HCT116 (cell line): ENCODE measurements around the gene SPATA1. TPM values are rescaled to one million over a fixed set of nuclear protein-coding genes. Genes with fewer than 3 reads are reported as not detected.

Source experiments
- ATAC-seq: fragments of 200-7000 bp; cut with Tn5 transposase; 2 replicates; pipeline ENCODE4 v1.9.1; 2020; ENCODE audit warnings: mild to moderate bottlenecking, moderate library complexity
- BruUV-seq: library from RNA; stranded (reverse); fragments of 400-500 nt; replicated peaks from 2 replicates; lab custom pipeline; 2021; lab: Mats Ljungman, UMichigan
- CTCF ChIA-PET: fragments of 300-600 bp; sonication (Branson Sonifier 250); formaldehyde crosslinking; loops from one replicate; lab custom pipeline; 2021; ENCODE audit warnings: antibody characterized with exemption; lab: Charles Lee
- POLR2A ChIA-PET: fragments of 300-600, 350-600 bp; sonication (Branson Sonifier 250); formaldehyde crosslinking; loops from one replicate; lab custom pipeline; 2021; ENCODE audit warnings: antibody characterized with exemption; lab: Charles Lee
- RAD21 ChIA-PET, 2 experiments: fragments of 300-600 bp; sonication (Branson Sonifier 250); formaldehyde crosslinking; loops; one replicate each; lab custom pipeline; 2023; ENCODE audit warnings: low total read pairs in 2 of 2; ENCODE audit not compliant: uncharacterized antibody in 2 of 2, unreplicated experiment in 2 of 2, low non-redundant PET in 1 of 2; lab: Charles Lee
- DNase-seq: peaks from one replicate; pipeline ENCODE4 v3.0.0-alpha.2; 2010; ENCODE audit warnings: low read depth, low spot score
- H2AFZ ChIP-seq: fragments of 200-600 bp; shearing (Covaris generic), sonication (generic); 2 replicates; pipeline ENCODE4 v1.6.1; 2017; ENCODE audit warnings: low read depth, mixed run types, mixed read lengths, antibody characterized with exemption, low read length; ENCODE audit not compliant: poor library complexity, severe bottlenecking
- H3K27ac ChIP-seq: 2 replicates; pipeline ENCODE4 v1.5.1; 2012; ENCODE audit warnings: low read depth, low read length
- H3K27me3 ChIP-seq: fragments of 200-600 bp; sonication (generic); 2 replicates; pipeline ENCODE4 v1.6.1; 2016; ENCODE audit warnings: mixed run types, low read length, mixed read lengths; ENCODE audit not compliant: insufficient read depth
- H3K36me3 ChIP-seq, 2 experiments: fragments of 200-500 bp in 1 of 2; fragments of 200-600 bp in 1 of 2; sonication (Bioruptor generic) in 1 of 2; sonication (generic) in 1 of 2; 2 replicates each; pipeline versions ENCODE4 v1.5.1 to v1.6.1; 2014 to 2016; ENCODE audit warnings: low read length in 2 of 2, inconsistent platforms in 1 of 2, mixed read lengths in 1 of 2, mixed run types in 1 of 2; ENCODE audit not compliant: insufficient read depth in 2 of 2, control insufficient read depth in 1 of 2
- H3K4me1 ChIP-seq, 2 experiments: fragments of 200-600 bp in 1 of 2; sonication (generic) in 1 of 2; 2 replicates each; pipeline versions ENCODE4 v1.5.1 to v1.6.1; 2012 to 2017; ENCODE audit warnings: low read length in 2 of 2, inconsistent platforms in 1 of 2, mild to moderate bottlenecking in 1 of 2, mixed read lengths in 1 of 2, mixed run types in 1 of 2, moderate library complexity in 1 of 2; ENCODE audit not compliant: insufficient read depth in 2 of 2, control insufficient read depth in 1 of 2
- H3K4me2 ChIP-seq: fragments of 200-600 bp; sonication (generic); 2 replicates; pipeline ENCODE4 v1.6.1; 2017; ENCODE audit warnings: mixed run types, low read length, mixed read lengths
- H3K4me3 ChIP-seq, 2 experiments: fragments of 200-600 bp in 1 of 2; sonication (generic) in 1 of 2; replicated peaks in 1 of 2; 2 replicates each; pipeline ENCODE4 v1.5.1; 2011 to 2016; ENCODE audit warnings: low read length in 2 of 2, control low read depth in 1 of 2, low read depth in 1 of 2, mild to moderate bottlenecking in 1 of 2, mixed read lengths in 1 of 2, mixed run types in 1 of 2
- H3K79me2 ChIP-seq: fragments of 200-600 bp; sonication (generic); 2 replicates; pipeline ENCODE4 v1.6.1; 2017; ENCODE audit warnings: mild to moderate bottlenecking, mixed run types, low read length, moderate library complexity, mixed read lengths; ENCODE audit not compliant: insufficient read depth
- H3K9ac ChIP-seq: fragments of 200-600 bp; sonication (generic); 2 replicates; pipeline ENCODE4 v1.6.1; 2016; ENCODE audit warnings: low read length, mixed read lengths
- H3K9me2 ChIP-seq: fragments of 200-600 bp; sonication (generic), shearing (Covaris generic); 2 replicates; pipeline ENCODE4 v1.6.1; 2017; ENCODE audit warnings: mixed run types, mild to moderate bottlenecking, moderate library complexity; ENCODE audit not compliant: insufficient read depth
- H3K9me3 ChIP-seq, 2 experiments: fragments of 200-500 bp in 1 of 2; fragments of 200-600 bp in 1 of 2; sonication (Bioruptor generic) in 1 of 2; sonication (generic) in 1 of 2; 2 replicates each; pipeline ENCODE4 v1.6.1; 2014 to 2017; ENCODE audit warnings: low read length in 2 of 2, mixed read lengths in 2 of 2, inconsistent platforms in 1 of 2, low read depth in 1 of 2, mild to moderate bottlenecking in 1 of 2, mixed run types in 1 of 2, moderate library complexity in 1 of 2; ENCODE audit not compliant: control insufficient read depth in 1 of 2, insufficient read depth in 1 of 2
- H4K20me1 ChIP-seq: fragments of 200-600 bp; sonication (generic), shearing (Covaris generic); 2 replicates; pipeline ENCODE4 v1.6.1; 2017; ENCODE audit warnings: mixed run types, mild to moderate bottlenecking, moderate library complexity; ENCODE audit not compliant: insufficient read depth
- CEBPB ChIP-seq: IDR thresholded peaks from 2 replicates; pipeline ENCODE4 v1.6.1; 2012; ENCODE audit warnings: low read depth
- CTCF ChIP-seq, 3 experiments: fragments of 200-600 bp in 1 of 3; sonication (generic) in 1 of 3; IDR thresholded peaks in 2 of 3; conservative IDR thresholded peaks in 1 of 3; 2 replicates each; pipeline ENCODE4 v1.5.1; 2012 to 2017; ENCODE audit warnings: low read depth in 2 of 3, low read length in 2 of 3, antibody characterized with exemption in 1 of 3, borderline replicate concordance in 1 of 3, control low read depth in 1 of 3, mild to moderate bottlenecking in 1 of 3, mixed read lengths in 1 of 3, mixed run types in 1 of 3, moderate library complexity in 1 of 3; ENCODE audit not compliant: insufficient read depth in 1 of 3
- EGR1 ChIP-seq: IDR thresholded peaks from 2 replicates; pipeline ENCODE4 v1.6.1; 2012; ENCODE audit warnings: low read depth
- ELF1 ChIP-seq: IDR thresholded peaks from 2 replicates; pipeline ENCODE4 v1.6.1; 2012; ENCODE audit warnings: low read depth, borderline replicate concordance
- EZH2 ChIP-seq: fragments of 200-600 bp; sonication (generic); IDR thresholded peaks from 2 replicates; pipeline ENCODE4 v1.6.1; 2017; ENCODE audit warnings: antibody characterized with exemption, mixed run types
- EZH2phosphoT487 ChIP-seq: fragments of 200-600 bp; IDR thresholded peaks from 2 replicates; pipeline ENCODE4 v1.6.1; 2018; ENCODE audit warnings: antibody characterized with exemption, borderline replicate concordance
- FOSL1 ChIP-seq: IDR thresholded peaks from 2 replicates; pipeline ENCODE4 v1.6.1; 2012; ENCODE audit warnings: low read depth
- JUND ChIP-seq: IDR thresholded peaks from 2 replicates; pipeline ENCODE4 v1.6.1; 2012
- POLR2A ChIP-seq: IDR thresholded peaks from 2 replicates; pipeline ENCODE4 v1.7.0; 2011; ENCODE audit warnings: borderline replicate concordance; ENCODE audit not compliant: insufficient read depth, insufficient read length; ENCODE audit errors: extremely low read depth
- RAD21 ChIP-seq: IDR thresholded peaks from 2 replicates; pipeline ENCODE4 v1.6.1; 2012; ENCODE audit warnings: low read depth, mild to moderate bottlenecking
- REST ChIP-seq: IDR thresholded peaks from 2 replicates; pipeline ENCODE4 v1.6.1; 2012; ENCODE audit warnings: low read depth
- SIN3A ChIP-seq: IDR thresholded peaks from 2 replicates; pipeline ENCODE4 v1.6.1; 2012; ENCODE audit warnings: low read depth
- YY1 ChIP-seq: IDR thresholded peaks from 2 replicates; pipeline ENCODE4 v1.6.1; 2011; ENCODE audit warnings: low read length, low read depth, moderate library complexity, mild to moderate bottlenecking; ENCODE audit not compliant: insufficient replicate concordance; ENCODE audit errors: extremely low read depth
- ZFX ChIP-seq: fragments of 450-650 bp; IDR thresholded peaks from 2 replicates; pipeline ENCODE4 v1.6.1; 2017
- ZNF274 ChIP-seq: fragments of 200-500 bp; sonication (Bioruptor generic); IDR thresholded peaks from 2 replicates; pipeline ENCODE4 v1.6.1; 2014; ENCODE audit warnings: mild to moderate bottlenecking, low read depth, low read length, inconsistent platforms
- intact Hi-C: fragments of 100-400 bp; cut with micrococcal nuclease; formaldehyde crosslinking; loops from 2 replicates; pipeline ENCODE4 v1.10.0; 2022
- total RNA-seq: library from RNA; stranded (reverse); gene quantifications from one replicate; pipeline ENCODE4 v1.2.1, GENCODE V29; 2021; ENCODE audit not compliant: unreplicated experiment
- TF ChIP-seq, protein P1 (sequence below): IDR thresholded peaks from 2 replicates; pipeline ENCODE4 v1.6.1; 2011; ENCODE audit warnings: mild to moderate bottlenecking, low read length, moderate library complexity; ENCODE audit not compliant: insufficient replicate concordance; ENCODE audit errors: extremely low read depth

Gene SPATA1
- total RNA-seq, 1 experiment from 2014 or later = 3.1 TPM

DNA sequence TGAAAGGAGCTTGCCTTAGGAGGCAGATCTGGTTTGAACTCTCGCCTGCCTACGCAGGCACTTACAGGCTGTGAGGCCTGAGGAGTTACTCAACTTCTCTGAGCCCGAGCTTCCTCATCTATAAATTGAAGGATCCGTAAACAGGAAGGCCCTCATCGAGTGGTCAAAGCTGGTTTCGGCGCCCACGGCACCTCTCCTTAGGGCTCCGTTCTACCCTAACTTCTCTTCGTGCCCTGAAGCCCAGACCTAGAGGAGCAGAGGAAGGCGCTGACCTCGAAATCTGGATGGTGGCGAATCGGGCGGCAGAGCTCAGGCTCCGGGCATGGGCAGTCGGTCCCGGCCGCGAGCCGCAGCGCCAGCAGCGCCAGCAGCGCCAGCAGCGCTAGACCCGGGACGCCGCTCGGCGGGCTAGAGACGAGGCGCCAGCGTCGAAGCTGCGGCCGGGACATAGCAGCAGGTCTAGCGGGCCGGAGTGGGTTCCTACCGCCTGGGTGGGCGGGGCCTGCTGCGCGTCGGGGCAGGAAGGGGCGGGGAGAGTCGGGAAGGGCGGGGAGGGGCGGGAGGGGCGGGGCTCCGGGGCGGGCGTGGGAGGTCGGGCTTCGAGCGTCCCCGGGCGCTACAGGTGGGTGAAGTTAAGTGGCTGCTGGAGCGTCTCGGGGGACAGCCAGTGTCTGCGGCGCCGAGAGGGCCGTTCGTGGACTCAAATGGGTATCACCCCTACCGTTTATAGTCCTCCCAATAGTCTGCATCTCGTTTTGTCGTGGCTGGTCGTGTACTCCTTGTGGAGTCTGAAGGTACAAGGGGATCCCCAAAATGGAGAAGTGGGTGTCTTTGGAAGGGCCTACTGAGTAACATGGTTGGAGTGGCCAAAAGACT is 68.0 kb downstream of the SPATA1 start, which contains the start of gene CTBS (continued):
- no peak for TF ChIP-seq FOSL1
- TF ChIP-seq CEBPB = no peak
- no peak for TF ChIP-seq EZH2phosphoT487
- TF ChIP-seq JUND = peak; percentile 12; the same call in 1 of the 2 replicates

DNA sequence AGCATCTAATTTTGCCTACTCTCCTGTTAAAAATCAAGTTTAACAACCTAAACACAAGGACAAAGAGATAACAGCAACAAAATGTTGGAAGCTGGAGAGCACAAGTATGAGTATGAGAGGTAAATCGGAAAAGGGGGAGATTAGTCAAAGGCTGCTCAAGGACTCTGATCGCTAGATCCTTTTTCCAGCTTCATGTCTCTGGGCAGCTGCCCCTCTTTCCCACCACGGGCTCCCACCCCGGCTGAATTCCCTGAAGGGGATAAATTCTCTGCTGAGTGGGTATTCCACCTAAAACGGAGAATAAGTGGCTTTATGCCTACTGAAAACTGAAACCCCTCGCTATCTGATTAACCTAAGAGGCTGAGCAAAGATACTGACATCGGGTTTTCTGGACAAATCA is 68.8 kb downstream of the SPATA1 start:
- DNase-seq (no peak), ATAC-seq (no peak)
- Histone ChIP-seq H3K4me3 (peak overlapping the region; percentile 66 to 92), H3K9ac (peak overlapping the region; percentile 53), H3K27ac (no peak overlapping the region), H3K36me3 (peaks cover 0 to 2% of the 10 kb centered on the region in 2 experiments; a peak in 1 of 4 replicates), H3K9me3 (no peaks in the 10 kb centered on the region), H3K27me3 (no peaks in the 10 kb centered on the region), H2AFZ (peak overlapping the region; percentile 47), H3K9me2 (no peaks in the 10 kb centered on the region; the same call in 1 of the 2 replicates), H4K20me1 (no peaks in the 10 kb centered on the region), H3K4me1 (peaks cover 14 to 44% of the 10 kb centered on the region in 2 experiments), H3K79me2 (peaks cover 27% of the 10 kb centered on the region), H3K4me2 (peak overlapping the region; percentile 79)
- BruUV-seq = TSS peak; percentile 54
- RAD21 ChIA-PET = no interaction called here
- POLR2A ChIA-PET = interaction anchor here (1.5 kb wide), 1 partner anchor 24 kb away, joined by 3 read pairs; no protein-coding TSS in a partner anchor
- intact Hi-C loops = loop anchor here (2.0 kb wide), 1 partner anchor 68 kb away; the partner anchor contains the start of genes GNG5 and SPATA1
- CTCF ChIA-PET = interaction anchor here (1.3 kb wide), 1 partner anchor 30 kb away, joined by 3 read pairs; no protein-coding TSS in a partner anchor
- TF ChIP-seq CTCF (IDR thresholded peaks at IDR 0.05 in 2 of 3, conservative IDR thresholded peaks at IDR 0.05 in 1 of 3; ENCODE audit: borderline replicate concordance in 1 of 3, insufficient read depth in 1 of 3, low read depth in 2 of 3, low read length in 2 of 3) (no peak), ZNF274 (no peak), EZH2 (no peak), CEBPB (no peak), SIN3A (no peak; the same call in none of the 2 replicates), POLR2A (no peak), EGR1 (no peak), JUND (no peak), ZFX (no peak), ELF1 (no peak), REST (no peak), RAD21 (no peak), YY1 (no peak), EZH2phosphoT487 (no peak)
- TF ChIP-seq, protein P1, sequence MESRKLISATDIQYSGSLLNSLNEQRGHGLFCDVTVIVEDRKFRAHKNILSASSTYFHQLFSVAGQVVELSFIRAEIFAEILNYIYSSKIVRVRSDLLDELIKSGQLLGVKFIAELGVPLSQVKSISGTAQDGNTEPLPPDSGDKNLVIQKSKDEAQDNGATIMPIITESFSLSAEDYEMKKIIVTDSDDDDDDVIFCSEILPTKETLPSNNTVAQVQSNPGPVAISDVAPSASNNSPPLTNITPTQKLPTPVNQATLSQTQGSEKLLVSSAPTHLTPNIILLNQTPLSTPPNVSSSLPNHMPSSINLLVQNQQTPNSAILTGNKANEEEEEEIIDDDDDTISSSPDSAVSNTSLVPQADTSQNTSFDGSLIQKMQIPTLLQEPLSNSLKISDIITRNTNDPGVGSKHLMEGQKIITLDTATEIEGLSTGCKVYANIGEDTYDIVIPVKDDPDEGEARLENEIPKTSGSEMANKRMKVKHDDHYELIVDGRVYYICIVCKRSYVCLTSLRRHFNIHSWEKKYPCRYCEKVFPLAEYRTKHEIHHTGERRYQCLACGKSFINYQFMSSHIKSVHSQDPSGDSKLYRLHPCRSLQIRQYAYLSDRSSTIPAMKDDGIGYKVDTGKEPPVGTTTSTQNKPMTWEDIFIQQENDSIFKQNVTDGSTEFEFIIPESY = no peak
